HG02759 (cell line): ENCODE results near the gene CLIC1.
"Not testable (repeated sequence)": the region's sequence is repeated elsewhere in the genome, so short reads cannot be mapped to it uniquely, and the experiment has no call there.

Experiments used
- ATAC-seq: cut with Tn5 transposase; IDR thresholded peaks from one replicate; pipeline ENCODE4 v1.9.1; 2021; ENCODE audit warnings: mild to moderate bottlenecking, moderate library complexity; ENCODE audit not compliant: unreplicated experiment

The CLIC1 gene

GRCh38 chr6:31723980-31724691, 12.2 kb downstream of the CLIC1 start:
- no peak for ATAC-seq

GRCh38 chr6:31723245-31723979, 12.9 kb downstream of the CLIC1 start, which contains the start of gene MPIG6B:
TSS of gene MPIG6B (plus strand) at chr6:31723373. CDS start at chr6:31723384, 11 bp downstream.
- no peak for ATAC-seq

GRCh38 chr6:31722173-31722572, 14.2 kb downstream of the CLIC1 start:
- no peak for ATAC-seq

- ATAC-seq: no peak
Observed at GRCh38 chr6:31721351-31722020, 14.8 kb downstream of the CLIC1 start, which contains the start of gene LY6G6C. TSS of gene LY6G6C (minus strand) at chr6:31721746. CDS start at chr6:31721679, 67 bp downstream.

GRCh38 chr6:31720196-31720770, 16.0 kb downstream of the CLIC1 start:
- no peak for ATAC-seq

GRCh38 chr6:31719001-31719400, 17.3 kb downstream of the CLIC1 start:
- ATAC-seq: no peak

- no peak for ATAC-seq
Observed at GRCh38 chr6:31718265-31718664, 18.1 kb downstream of the CLIC1 start.

GRCh38 chr6:31717499-31718222, 18.7 kb downstream of the CLIC1 start:
- no peak for ATAC-seq

GRCh38 chr6:31715022-31715958, 21.0 kb downstream of the CLIC1 start, which contains the start of gene LY6G6D:
TSS of gene LY6G6D (plus strand) at chr6:31715348. CDS start at chr6:31715356, 8 bp downstream.
- no peak for ATAC-seq

GRCh38 chr6:31713991-31714684, 22.2 kb downstream of the CLIC1 start:
- no peak for ATAC-seq

- no peak for ATAC-seq
Observed at GRCh38 chr6:31713465-31713864, 22.9 kb downstream of the CLIC1 start.

GRCh38 chr6:31712296-31712695, 24.0 kb downstream of the CLIC1 start:
- no peak for ATAC-seq

- ATAC-seq: no peak
Observed at GRCh38 chr6:31711233-31711632, 25.1 kb downstream of the CLIC1 start.

- ATAC-seq: no peak
Observed at GRCh38 chr6:31710523-31711219, 25.7 kb downstream of the CLIC1 start.

- not testable (repeated sequence) for ATAC-seq
Observed at GRCh38 chr6:31709157-31709556, 27.2 kb downstream of the CLIC1 start.

- no peak for ATAC-seq
Observed at GRCh38 chr6:31708224-31708623, 28.1 kb downstream of the CLIC1 start.

GRCh38 chr6:31707701-31708100, 28.6 kb downstream of the CLIC1 start:
- ATAC-seq: no peak

- ATAC-seq: no peak
Observed at GRCh38 chr6:31706599-31706998, 29.7 kb downstream of the CLIC1 start, which contains the start of gene LY6G6F. TSS of gene LY6G6F (plus strand) at chr6:31706866. CDS start at chr6:31706907, 41 bp downstream.
